NCI-H2107 (cell line): ENCODE results near the gene HS6ST2.

Experiments used
- DNase-seq: peaks from one replicate; lab custom pipeline; 2025; lab: John Stamatoyannopoulos, UW

Gene HS6ST2

GRCh38 chrX:132740316-132741123 lies 217.9 kb downstream of the HS6ST2 start:
- DNase-seq = no peak

GRCh38 chrX:132738951-132739350 lies 219.5 kb downstream of the HS6ST2 start:
- DNase-seq = no peak

GRCh38 chrX:132737743-132738142 lies 220.7 kb downstream of the HS6ST2 start:
- no peak for DNase-seq

- no peak for DNase-seq
These were observed 226.2 kb downstream of the HS6ST2 start for GRCh38 chrX:132732236-132732635.

DNA sequence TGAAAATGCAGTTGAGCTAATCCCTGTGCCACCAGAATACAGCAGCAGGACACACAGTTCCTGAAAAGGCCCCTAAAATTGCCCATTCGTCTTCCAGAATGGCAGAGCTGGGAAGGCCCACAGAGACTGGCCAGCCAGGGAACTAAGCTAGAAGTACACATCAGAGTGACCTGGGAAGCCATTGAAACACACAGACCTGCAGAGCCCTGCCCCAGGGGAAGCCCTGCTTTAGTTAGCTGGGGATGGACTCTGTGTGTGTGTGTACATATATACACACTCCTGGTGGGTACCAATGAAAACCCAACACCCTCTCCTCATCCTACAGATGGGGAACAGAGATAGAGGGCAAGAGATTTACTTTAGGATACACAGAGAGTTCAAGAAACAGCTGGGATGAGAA lies 227.7 kb downstream of the HS6ST2 start:
- DNase-seq = no peak

- DNase-seq = no peak
These were observed 228.2 kb downstream of the HS6ST2 start for GRCh38 chrX:132730266-132730665.

- no peak for DNase-seq
These were observed 230.1 kb downstream of the HS6ST2 start for GRCh38 chrX:132728296-132728695.

- no peak for DNase-seq
These were observed 239.9 kb downstream of the HS6ST2 start for GRCh38 chrX:132718431-132718958.

GRCh38 chrX:132716006-132716405 lies 242.4 kb downstream of the HS6ST2 start:
- no peak for DNase-seq

GRCh38 chrX:132714913-132715312 lies 243.5 kb downstream of the HS6ST2 start:
- no peak for DNase-seq

GRCh38 chrX:132712350-132712749 lies 246.1 kb downstream of the HS6ST2 start:
- no peak for DNase-seq

- DNase-seq = no peak
These were observed 247.7 kb downstream of the HS6ST2 start for GRCh38 chrX:132710656-132711155.

- no peak for DNase-seq
These were observed 249.9 kb downstream of the HS6ST2 start for GRCh38 chrX:132708529-132708928.

GRCh38 chrX:132704769-132705168 lies 253.7 kb downstream of the HS6ST2 start:
- no peak for DNase-seq

DNA sequence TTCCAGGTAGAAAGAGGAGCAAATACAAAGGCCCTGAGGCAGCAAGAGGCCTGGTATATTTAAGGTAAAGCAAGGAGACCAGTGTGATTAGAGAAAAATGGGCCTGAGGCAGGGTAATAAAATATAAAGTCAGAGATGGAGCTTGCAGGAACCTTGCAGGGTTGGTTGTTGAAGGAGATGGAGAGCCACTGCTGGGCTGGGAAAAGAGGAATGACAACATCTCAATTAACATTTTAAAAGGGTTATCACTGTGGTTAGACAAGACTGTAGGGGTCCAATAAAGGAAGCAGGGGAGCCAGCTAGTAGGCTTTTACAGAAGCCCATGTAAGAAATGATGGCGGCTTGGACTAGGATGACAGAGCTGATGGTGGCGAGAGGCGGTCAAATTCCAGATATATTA lies 264.0 kb downstream of the HS6ST2 start:
- DNase-seq = no peak

DNA sequence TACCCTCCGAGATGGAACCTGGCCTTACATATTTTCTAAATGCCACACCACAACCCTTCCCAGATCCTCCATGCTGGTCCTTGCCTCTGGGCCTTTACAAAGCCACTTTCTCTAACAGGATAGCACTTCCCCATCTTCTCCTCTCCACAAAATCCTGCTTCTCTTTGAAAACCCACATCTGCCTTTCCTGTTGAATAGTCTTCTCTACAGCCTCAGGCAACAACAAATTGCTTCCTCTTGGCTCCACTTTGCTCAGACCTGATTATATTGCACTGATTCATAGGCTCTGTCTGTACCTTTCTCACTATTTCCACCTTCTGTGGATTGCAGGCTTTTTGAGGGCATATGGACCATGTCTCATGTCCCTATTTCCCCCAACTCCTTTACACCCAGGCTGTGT lies 265.9 kb downstream of the HS6ST2 start:
- DNase-seq = no peak

DNA sequence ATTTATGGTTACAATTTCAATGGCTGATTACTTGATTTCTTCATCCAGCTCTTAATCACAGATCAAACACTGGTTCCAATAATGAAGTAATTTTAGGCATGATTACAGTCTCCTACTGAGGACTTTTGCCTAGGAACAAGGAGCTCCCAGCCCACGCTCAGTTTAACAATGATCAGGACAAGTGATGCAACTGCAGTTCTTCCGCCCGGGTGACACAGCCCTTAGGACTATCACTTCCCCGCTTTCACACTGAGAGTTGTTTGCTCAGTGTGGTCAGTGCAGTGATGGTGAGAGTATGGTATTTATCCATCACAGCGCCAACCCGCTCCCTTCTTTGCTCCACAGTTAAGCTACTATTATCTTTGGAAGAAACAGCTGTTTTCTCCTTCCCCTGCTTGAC lies 266.4 kb downstream of the HS6ST2 start:
- DNase-seq = no peak

DNA sequence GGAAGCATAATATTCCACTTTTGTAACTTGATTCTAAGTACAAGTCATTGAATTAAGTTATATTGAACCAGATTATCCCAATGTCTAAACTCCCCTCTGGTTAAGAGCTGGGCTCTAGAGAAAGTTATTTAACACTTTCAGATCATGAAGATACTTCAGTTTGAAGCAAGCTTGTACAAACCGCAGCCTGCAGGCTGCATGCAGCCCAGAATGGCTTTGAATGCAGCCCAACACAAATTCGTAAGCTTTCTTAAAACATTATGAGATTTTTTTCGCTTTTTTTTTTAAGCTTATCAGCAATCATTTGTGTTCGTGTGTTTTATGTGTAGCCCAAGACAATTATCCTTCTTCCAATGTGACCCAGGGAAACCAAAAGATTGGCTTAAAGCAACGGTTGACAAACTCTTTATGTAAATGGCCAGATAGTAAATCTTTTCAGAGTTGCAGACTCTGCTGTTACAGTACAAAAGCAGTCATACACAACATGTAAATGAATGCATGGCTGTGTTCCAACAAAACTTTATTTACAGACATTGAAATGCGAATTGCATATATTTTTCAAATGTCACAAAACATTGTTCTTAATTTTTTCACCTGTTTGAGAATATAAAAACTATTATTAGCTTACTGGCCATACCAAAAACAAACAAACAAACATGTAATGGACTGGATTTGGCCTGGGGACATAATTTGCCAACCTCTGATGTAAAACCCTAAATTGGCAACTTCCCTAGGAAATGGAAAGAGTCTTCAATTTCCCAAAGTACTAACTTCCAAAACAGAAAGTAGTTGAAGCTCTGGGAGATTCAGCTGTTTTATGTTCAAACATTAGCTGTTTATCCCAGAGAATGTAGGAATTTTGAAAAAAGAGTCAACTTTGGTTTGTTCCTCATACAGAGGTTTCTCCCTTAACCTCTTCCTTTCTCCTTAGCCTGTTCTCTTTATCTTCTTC lies 268.5 kb downstream of the HS6ST2 start:
- no peak for DNase-seq

DNA sequence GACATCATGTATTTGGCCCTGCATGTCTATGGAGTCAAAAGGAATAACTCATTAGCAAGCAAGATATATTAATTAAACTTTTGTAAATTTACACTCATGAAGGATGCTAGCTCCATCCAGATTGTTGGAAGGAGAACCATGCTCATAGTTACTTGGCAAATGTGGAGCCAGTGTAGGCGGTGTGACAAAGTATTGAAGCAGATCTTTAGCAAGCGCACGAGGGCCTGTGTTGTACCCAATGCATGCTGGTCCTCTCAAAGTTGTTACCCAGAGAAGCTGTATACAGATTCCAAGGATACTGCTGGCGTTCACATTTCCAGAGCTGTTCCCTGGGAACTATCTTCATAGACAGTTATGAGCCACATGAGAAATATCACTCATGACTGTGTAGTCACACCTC lies 273.2 kb downstream of the HS6ST2 start:
- DNase-seq = no peak

DNA sequence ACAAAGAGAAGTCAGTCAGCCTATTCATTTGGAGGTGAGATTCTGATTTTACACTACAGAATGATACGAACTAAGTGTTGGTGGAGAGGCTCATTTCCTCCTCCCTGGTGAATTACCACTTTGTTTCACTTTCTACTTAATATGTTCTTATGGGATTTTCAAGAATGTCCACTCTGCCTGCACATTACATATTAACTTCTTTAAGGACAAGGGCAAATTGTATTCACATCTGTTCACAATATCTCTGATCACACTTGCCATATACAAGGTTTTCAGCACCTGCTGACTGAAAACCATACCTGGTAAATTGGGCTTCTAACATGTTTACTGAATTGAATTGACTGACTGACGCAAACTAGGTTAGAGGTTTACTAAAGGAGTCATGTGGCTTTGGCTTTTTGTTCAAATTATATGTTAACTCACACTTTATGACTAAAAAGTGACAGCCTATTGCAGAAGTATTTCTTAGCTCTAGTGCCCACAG lies 281.2 kb downstream of the HS6ST2 start:
- DNase-seq = no peak

DNA sequence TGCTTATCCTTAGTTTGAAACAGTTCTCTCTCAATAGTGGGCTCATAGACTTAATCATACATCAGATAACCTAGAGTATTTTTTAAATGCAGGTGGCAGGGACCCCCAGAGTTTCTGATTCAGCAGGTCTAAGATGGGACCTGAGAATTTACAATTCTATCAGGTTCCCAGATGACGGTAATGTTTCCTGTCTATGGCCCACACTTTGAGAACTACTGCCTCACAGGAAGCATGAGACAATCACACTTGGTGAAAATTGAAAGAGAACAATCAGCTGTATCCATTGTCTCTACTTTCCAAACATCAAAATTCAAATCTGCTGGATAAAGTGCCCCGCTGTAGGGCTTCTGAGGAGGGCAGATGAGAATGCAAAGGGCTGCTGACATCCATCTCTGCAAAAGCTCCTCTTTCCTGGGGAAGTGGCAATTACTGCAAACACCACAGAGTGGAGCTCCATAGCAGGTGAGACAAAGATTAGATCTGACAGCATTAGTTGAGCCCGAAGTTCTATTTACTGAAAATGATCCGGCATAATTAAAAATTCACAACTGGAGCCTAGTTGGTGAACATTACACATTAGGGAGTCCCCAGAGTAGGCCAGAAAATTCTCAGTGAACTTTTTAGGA lies 281.8 kb downstream of the HS6ST2 start:
- DNase-seq = no peak

GRCh38 chrX:132676102-132676501 lies 282.3 kb downstream of the HS6ST2 start:
- no peak for DNase-seq
